NOMO-1 treated with DMSO at 0.1 percent for 48 hours (cell line): Measurements from ENCODE around the gene CTSO.

Source experiments
- DNase-seq: peaks from one replicate; lab custom pipeline; 2025; ENCODE audit not compliant: unreplicated experiment; lab: John Stamatoyannopoulos, UW

CTSO gene

GRCh38 chr4:155953151-155954117 lies at the start of gene CTSO:
CTSO (minus strand) TSS chr4:155953866; CDS start chr4:155953847, 19 bp downstream.
- peak; percentile 72 for DNase-seq

- no peak for DNase-seq
Measured at GRCh38 chr4:156000491-156000890, 46.8 kb upstream of the CTSO start.

GRCh38 chr4:155999725-156000124 lies 46.1 kb upstream of the CTSO start:
- DNase-seq, result no peak

- no peak for DNase-seq
Measured at GRCh38 chr4:155995069-155995468, 41.4 kb upstream of the CTSO start.

GRCh38 chr4:155984106-155984797 lies 30.6 kb upstream of the CTSO start:
- no peak for DNase-seq

- DNase-seq, result no peak
Measured at GRCh38 chr4:155982736-155983385, 29.2 kb upstream of the CTSO start.

- DNase-seq, result no peak
Measured at GRCh38 chr4:155978810-155979209, 25.1 kb upstream of the CTSO start.

- DNase-seq, result no peak
Measured at GRCh38 chr4:155975511-155975910, 21.8 kb upstream of the CTSO start.

GRCh38 chr4:155974996-155975395 lies 21.3 kb upstream of the CTSO start:
- DNase-seq, result no peak

GRCh38 chr4:155974476-155974749 lies 20.7 kb upstream of the CTSO start:
- DNase-seq, result no peak

- no peak for DNase-seq
Measured at GRCh38 chr4:155973639-155974475, 20.2 kb upstream of the CTSO start.

- DNase-seq, result no peak
Measured at GRCh38 chr4:155972098-155972497, 18.4 kb upstream of the CTSO start.

- no peak for DNase-seq
Measured at GRCh38 chr4:155966731-155967395, 13.2 kb upstream of the CTSO start.

- no peak for DNase-seq
Measured at GRCh38 chr4:155966171-155966570, 12.5 kb upstream of the CTSO start.

- no peak for DNase-seq
Measured at GRCh38 chr4:155964016-155964891, 10.6 kb upstream of the CTSO start.

GRCh38 chr4:155962767-155963166 lies 9.1 kb upstream of the CTSO start:
- DNase-seq, result no peak

GRCh38 chr4:155961575-155961974 lies 7.9 kb upstream of the CTSO start:
- no peak for DNase-seq

GRCh38 chr4:155960522-155960921 lies 6.9 kb upstream of the CTSO start:
- DNase-seq, result no peak

GRCh38 chr4:155959417-155959816 lies 5.8 kb upstream of the CTSO start:
- DNase-seq, result no peak
